Endothelial cell of umbilical vein (primary cell): ENCODE results near the gene SPTLC3. TPM values are rescaled to one million over a fixed set of nuclear protein-coding genes. Genes with fewer than 3 reads are reported as not detected.

Experiments
- BruUV-seq: library from RNA; stranded (reverse); fragments of 400-500 nt; replicated peaks from 2 replicates; lab custom pipeline; 2021; lab: Mats Ljungman, UMichigan
- CTCF ChIA-PET: fragments of 300-600, 350-600 bp; sonication (Branson Sonifier 250); formaldehyde crosslinking; loops from one replicate; lab custom pipeline; 2021; ENCODE audit warnings: antibody characterized with exemption, inconsistent platforms; lab: Charles Lee
- POLR2A ChIA-PET: fragments of 300-600, 350-600 bp; sonication (Branson Sonifier 250); formaldehyde crosslinking; loops from one replicate; lab custom pipeline; 2021; ENCODE audit warnings: antibody characterized with exemption, inconsistent platforms; lab: Charles Lee
- DNase-seq: peaks from one replicate; pipeline ENCODE4 v3.0.0-alpha.2; 2011; ENCODE audit warnings: low read depth, low spot score
- FAIRE-seq: peaks from 2 replicates; lab custom pipeline; 2011; peaks lifted over from hg19 to GRCh38; lab: Jason Lieb, UNC
- H2AFZ ChIP-seq: 2 replicates; pipeline ENCODE4 v1.6.0; 2012; ENCODE audit warnings: low read depth, low read length, control low read depth, inconsistent platforms
- H3K27ac ChIP-seq: 2 replicates; pipeline ENCODE4 v1.5.1; 2011; ENCODE audit warnings: low read depth, mild to moderate bottlenecking, control low read depth, low read length, moderate library complexity; ENCODE audit not compliant: insufficient read depth
- H3K27me3 ChIP-seq, 2 experiments: 2 replicates each; pipeline versions ENCODE4 v1.6.0 to v1.6.1; 2011; ENCODE audit warnings: low read length in 2 of 2, mixed read lengths in 1 of 2; ENCODE audit not compliant: control insufficient read depth in 2 of 2, insufficient read depth in 2 of 2
- H3K36me3 ChIP-seq, 2 experiments: 2 replicates in 1 of 2; 3 replicates in 1 of 2; pipeline ENCODE4 v1.5.1; 2011; ENCODE audit warnings: low read length in 2 of 2, mild to moderate bottlenecking in 1 of 2, moderate library complexity in 1 of 2; ENCODE audit not compliant: control insufficient read depth in 2 of 2, insufficient read depth in 2 of 2; ENCODE audit errors: extremely low read depth in 1 of 2
- H3K4me1 ChIP-seq: 3 replicates; pipeline ENCODE4 v1.5.1; 2011; ENCODE audit warnings: mild to moderate bottlenecking, low read length; ENCODE audit not compliant: control insufficient read depth, insufficient read depth; ENCODE audit errors: extremely low read depth
- H3K4me2 ChIP-seq: 2 replicates; pipeline ENCODE4 v1.6.1; 2011; ENCODE audit warnings: low read length, control low read depth, mixed read lengths; ENCODE audit not compliant: insufficient read depth
- H3K4me3 ChIP-seq, 3 experiments: fragments of 200-600 bp in 1 of 3; sonication (generic), shearing (Covaris generic) in 1 of 3; replicated peaks in 1 of 3; 2 replicates each; pipeline ENCODE4 v1.5.1; 2011 to 2016; ENCODE audit warnings: control low read depth in 3 of 3, low read length in 3 of 3, mild to moderate bottlenecking in 2 of 3, inconsistent platforms in 1 of 3, low read depth in 1 of 3, moderate library complexity in 1 of 3; ENCODE audit not compliant: insufficient read depth in 1 of 3
- H3K79me2 ChIP-seq: 2 replicates; pipeline ENCODE4 v1.6.0; 2012; ENCODE audit warnings: low read length, inconsistent platforms; ENCODE audit not compliant: control insufficient read depth, insufficient read depth
- H3K9ac ChIP-seq: replicated peaks from 2 replicates; pipeline ENCODE3; 2011; ENCODE audit warnings: low read length, control low read depth; ENCODE audit not compliant: insufficient read depth; ENCODE audit errors: extremely low read depth
- H3K9me1 ChIP-seq: replicated peaks from 3 replicates; pipeline ENCODE4 v1.6.0; 2011; ENCODE audit warnings: mild to moderate bottlenecking, low read length; ENCODE audit not compliant: control insufficient read depth, insufficient read depth; ENCODE audit errors: extremely low read depth
- H3K9me3 ChIP-seq: replicated peaks from 2 replicates; pipeline ENCODE4 v1.5.1; 2012; ENCODE audit warnings: low read length, inconsistent platforms; ENCODE audit not compliant: control insufficient read depth, insufficient read depth
- H4K20me1 ChIP-seq: replicated peaks from 2 replicates; pipeline ENCODE3; 2011; ENCODE audit warnings: mild to moderate bottlenecking, low read length; ENCODE audit not compliant: control insufficient read depth, insufficient read depth; ENCODE audit errors: extremely low read depth
- CTCF ChIP-seq, 2 donors: IDR thresholded peaks; 1 replicate in 1 of 2; 2 replicates in 1 of 2; pipeline ENCODE4 v1.5.1; 2011; ENCODE audit warnings: low read length in 2 of 2, mild to moderate bottlenecking in 2 of 2, moderate library complexity in 2 of 2, control low read depth in 1 of 2, inconsistent platforms in 1 of 2, low read depth in 1 of 2; ENCODE audit not compliant: insufficient read depth in 1 of 2; ENCODE audit errors: extremely low read depth in 1 of 2
- EZH2 ChIP-seq: IDR thresholded peaks from 2 replicates; pipeline ENCODE4 v1.6.1; 2012; ENCODE audit warnings: borderline replicate concordance, low read depth, mild to moderate bottlenecking, moderate library complexity, low read length, inconsistent platforms; ENCODE audit not compliant: severe bottlenecking
- FOS ChIP-seq: IDR thresholded peaks from 2 replicates; pipeline ENCODE4 v1.6.1; 2011; ENCODE audit warnings: mild to moderate bottlenecking, low read length, moderate library complexity, borderline replicate concordance; ENCODE audit not compliant: insufficient read depth
- GATA2 ChIP-seq: IDR thresholded peaks from 2 replicates; pipeline ENCODE4 v1.7.0; 2011; ENCODE audit warnings: low read depth, mild to moderate bottlenecking, moderate library complexity, mixed read lengths, low read length; ENCODE audit not compliant: insufficient read length, insufficient read depth
- JUN ChIP-seq: IDR thresholded peaks from 2 replicates; pipeline ENCODE4 v1.6.1; 2011; ENCODE audit warnings: borderline replicate concordance, low read depth; ENCODE audit not compliant: insufficient read length, insufficient read depth
- MAX ChIP-seq: IDR thresholded peaks from 2 replicates; pipeline ENCODE4 v1.6.1; 2011; ENCODE audit not compliant: insufficient read depth, insufficient read length
- MYC ChIP-seq: IDR thresholded peaks from one replicate; pipeline ENCODE4 v1.6.1; 2011; ENCODE audit warnings: mild to moderate bottlenecking, low read depth, low read length
- POLR2A ChIP-seq: IDR thresholded peaks from 2 replicates; pipeline ENCODE4 v1.6.1; 2012; ENCODE audit warnings: low read depth, mild to moderate bottlenecking, control low read depth, low read length
- POLR2AphosphoS5 ChIP-seq: IDR thresholded peaks from 2 replicates; pipeline ENCODE4 v1.6.1; 2012; ENCODE audit warnings: low read depth, mild to moderate bottlenecking, control low read depth, low read length, moderate library complexity; ENCODE audit not compliant: insufficient read depth
- dilution Hi-C: fragments of 300-500 bp; cut with MboI; formaldehyde crosslinking; loops from one replicate; pipeline ENCODE4 v1.15.0; 2019; ENCODE audit warnings: low sequenced_read_pairs; ENCODE audit not compliant: extremely low pct_ligation_motif_present
- intact Hi-C: fragments of 100-400 bp; cut with micrococcal nuclease; formaldehyde crosslinking; loops from one replicate; pipeline ENCODE4 v1.10.0; 2022
- polyA plus RNA-seq, 4 experiments: library from polyadenylated mRNA; depleted of rRNA in 3 of 4; stranded (reverse) in 3 of 4; unstranded in 1 of 4; fragments of >200 nt; gene quantifications; 2 replicates each; pipeline versions ENCODE4 v1.2.1 to v1.2.3, GENCODE V29; 2011 to 2012; ENCODE audit warnings: missing spikeins in 1 of 4
- total RNA-seq: library from RNA; stranded (reverse); gene quantifications from 2 replicates; pipeline ENCODE4 v1.2.3, GENCODE V29; 2021

The SPTLC3 gene
- total and polyA plus RNA-seq, 2 donors (not counting 3 experiments of a cell fraction or from before 2014, with no cell fraction given) = 0.29 to 0.35 TPM

- Histone ChIP-seq H3K9ac (no peak overlapping the region), H3K4me1 (no peaks in the 10 kb centered on the region), H3K36me3 (no peaks in the 10 kb centered on the region), H3K9me1 (no peaks in the 10 kb centered on the region), H3K9me3 (no peaks in the 10 kb centered on the region), H3K27me3 (no peaks in the 10 kb centered on the region), H4K20me1 (no peaks in the 10 kb centered on the region), H3K27ac (no peak overlapping the region), H3K79me2 (no peaks in the 10 kb centered on the region), H3K4me2 (no peak overlapping the region), H3K4me3 (no peak overlapping the region), H2AFZ (no peak overlapping the region)
- no TSS peak for BruUV-seq
- intact Hi-C loops (no loop called here), dilution Hi-C loops (no loop called here)
- ChIA-PET CTCF (interaction anchor here (1.0 kb wide), 1 partner anchor 72 kb away, joined by 3 read pairs; no protein-coding TSS in a partner anchor), POLR2A (no interaction called here)
- TF ChIP-seq GATA2 = no peak
- TF ChIP-seq JUN = no peak
- TF ChIP-seq FOS = no peak
- no peak for TF ChIP-seq MYC
- no peak for TF ChIP-seq POLR2AphosphoS5
- TF ChIP-seq CTCF (IDR thresholded peaks at IDR 0.05; ENCODE audit: extremely low read depth in 1 of 2, insufficient read depth in 1 of 2, low read depth in 1 of 2, low read length in 2 of 2) = no peak
- no peak for TF ChIP-seq POLR2A
- TF ChIP-seq MAX = no peak
- TF ChIP-seq EZH2 = no peak
- DNase-seq = no peak
- no peak for FAIRE-seq
Observed at GRCh38 chr20:13180986-13181889, 172.5 kb downstream of the SPTLC3 start.
